Measurements from ENCODE around the gene BCL2L13.
A peak's percentile ranks its signal among the peaks of the same experiment; 100 is the strongest.
"Not testable (repeated sequence)": the region's sequence is repeated elsewhere in the genome, so short reads cannot be mapped to it uniquely, and the experiment has no call there.

BCL2L13 gene

GRCh38 chr22:17764852-17765251, 126.3 kb downstream of the BCL2L13 start:
- DNase-seq = not testable (repeated sequence)

DNA sequence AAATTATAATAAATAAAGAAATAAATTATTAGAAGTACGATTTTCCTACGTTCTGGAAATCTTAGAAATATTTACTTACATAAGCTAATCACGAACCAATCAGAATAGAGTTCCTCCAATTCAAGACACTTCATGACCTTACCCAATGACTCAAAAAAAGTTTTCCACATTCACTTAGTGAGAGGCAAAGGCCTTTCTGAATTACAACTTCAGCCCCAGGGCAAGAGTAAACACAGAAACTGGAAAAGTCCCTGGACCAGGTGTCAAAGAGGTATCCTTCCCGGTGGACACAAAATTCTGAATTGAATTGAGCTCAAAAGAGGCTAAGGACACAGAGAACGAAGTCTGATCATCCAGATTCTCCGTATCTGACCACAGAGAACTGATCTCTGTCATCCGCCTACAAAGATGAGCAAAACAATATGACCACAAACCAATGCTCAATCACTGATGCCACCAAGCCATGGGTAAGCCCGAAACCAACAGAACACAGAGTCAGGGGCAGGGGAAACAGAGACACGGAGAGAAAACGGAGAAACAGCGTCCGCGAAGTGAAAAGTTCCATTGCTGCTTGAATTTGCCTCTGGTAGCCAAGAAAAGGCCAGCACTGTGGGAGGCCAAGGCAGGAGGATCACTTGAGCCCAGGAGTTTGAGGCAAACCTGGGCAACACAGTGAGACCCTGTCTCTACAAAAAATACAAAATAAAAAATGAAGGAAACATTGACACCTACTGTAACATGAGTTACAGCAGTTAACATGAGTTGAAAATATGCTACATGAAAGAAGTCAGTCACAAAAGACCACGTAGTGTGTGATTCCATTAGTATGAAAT, 128.9 kb downstream of the BCL2L13 start:
- DNase-seq = no peak

DNA sequence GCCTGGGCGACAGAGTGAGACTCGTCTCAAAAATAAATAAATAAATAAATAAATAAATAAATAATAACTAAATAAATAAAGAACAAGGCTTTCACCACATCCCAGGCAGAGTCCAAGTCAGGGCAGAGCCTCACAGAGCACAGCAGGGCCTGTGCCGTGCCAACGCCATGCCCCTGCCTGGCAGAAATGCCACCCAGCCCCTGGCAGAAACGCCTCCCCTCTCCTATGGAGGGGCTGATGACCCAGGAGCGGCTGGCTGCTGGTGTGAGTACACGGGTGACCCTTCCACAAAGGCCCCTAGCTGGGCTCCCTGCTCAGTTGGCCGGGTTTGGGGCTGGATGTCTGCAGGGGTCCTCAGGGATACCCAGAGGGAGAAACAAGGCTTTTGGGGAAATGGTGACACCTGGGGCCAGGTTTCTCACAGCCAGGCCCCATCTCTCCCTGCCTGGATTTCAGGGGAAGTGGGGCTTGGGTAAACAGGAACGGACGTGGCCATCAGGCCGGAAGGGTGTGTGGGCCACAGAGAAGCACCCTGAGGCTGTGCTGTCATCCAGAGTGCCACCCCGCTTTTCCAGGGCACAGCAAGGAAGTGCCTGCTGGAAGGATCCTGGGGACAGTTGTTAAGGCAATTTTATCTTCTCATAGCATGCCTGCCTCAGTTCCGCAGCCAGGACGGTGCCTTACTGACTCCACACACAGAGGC, 130.6 kb downstream of the BCL2L13 start:
- no peak for DNase-seq

DNA sequence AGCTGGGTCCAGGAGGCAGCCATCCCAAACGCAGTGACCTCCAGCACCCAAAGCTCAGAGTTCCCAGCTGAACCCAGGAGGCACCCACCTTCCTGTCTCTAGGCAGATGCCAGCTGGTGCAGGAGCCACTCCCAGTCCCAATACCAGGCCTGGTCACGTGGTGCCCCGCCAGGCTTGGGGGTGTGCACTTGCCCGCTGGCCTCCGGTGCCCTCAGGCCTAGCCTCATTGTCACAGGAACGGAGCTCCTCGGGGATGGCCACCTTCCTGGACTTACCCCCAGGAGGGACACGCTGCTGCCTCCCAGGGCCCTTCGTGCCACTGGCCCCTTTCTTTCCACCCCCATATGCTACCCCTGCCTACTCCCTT, 131.1 kb downstream of the BCL2L13 start:
- no peak for DNase-seq

DNA sequence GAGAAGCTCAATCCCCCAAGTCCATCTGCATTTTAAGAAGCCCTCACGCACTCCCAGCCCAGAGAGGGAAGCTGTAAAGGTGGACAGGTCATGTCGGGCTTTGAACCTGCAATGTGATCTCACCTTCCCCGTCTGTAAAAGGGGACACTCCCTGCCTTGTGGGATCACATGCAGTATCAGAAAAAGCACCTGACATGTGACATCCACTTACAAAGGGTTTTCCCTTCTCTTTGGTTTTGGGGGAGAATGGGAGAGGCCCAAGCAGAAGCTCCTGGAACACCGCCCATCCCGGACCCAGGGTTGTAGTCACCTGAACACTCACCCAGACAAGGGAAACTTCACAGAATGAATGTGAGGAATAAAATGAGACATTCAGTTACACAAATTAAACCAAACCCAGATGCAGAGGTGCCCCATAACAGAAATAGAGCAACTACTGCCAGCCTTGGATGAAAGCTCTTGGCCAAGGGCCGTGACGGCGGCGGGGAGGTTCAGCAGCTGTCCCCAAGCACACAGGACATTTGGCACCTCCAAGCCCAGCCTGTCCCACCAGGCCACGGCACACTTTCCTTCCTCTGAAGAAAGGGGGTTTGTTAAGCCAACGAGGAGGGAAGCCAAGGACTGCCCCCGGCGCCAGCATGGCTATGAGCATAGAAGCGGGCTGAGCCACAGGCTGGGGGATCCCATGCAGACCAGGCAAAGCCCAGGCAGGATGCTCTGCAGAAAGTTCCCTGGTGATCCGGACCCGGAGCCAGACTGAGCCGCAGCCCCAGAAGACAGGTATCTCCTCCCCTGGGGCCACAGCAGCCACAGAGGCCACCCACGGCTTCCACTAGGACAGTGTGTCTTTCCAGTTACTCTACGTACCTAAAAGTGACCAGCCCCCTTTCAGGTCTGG, 131.9 kb downstream of the BCL2L13 start:
- no peak for DNase-seq

GRCh38 chr22:17772249-17772957, 133.8 kb downstream of the BCL2L13 start:
- DNase-seq = no peak

GRCh38 chr22:17772958-17773605, 134.5 kb downstream of the BCL2L13 start:
- no peak for DNase-seq

DNA sequence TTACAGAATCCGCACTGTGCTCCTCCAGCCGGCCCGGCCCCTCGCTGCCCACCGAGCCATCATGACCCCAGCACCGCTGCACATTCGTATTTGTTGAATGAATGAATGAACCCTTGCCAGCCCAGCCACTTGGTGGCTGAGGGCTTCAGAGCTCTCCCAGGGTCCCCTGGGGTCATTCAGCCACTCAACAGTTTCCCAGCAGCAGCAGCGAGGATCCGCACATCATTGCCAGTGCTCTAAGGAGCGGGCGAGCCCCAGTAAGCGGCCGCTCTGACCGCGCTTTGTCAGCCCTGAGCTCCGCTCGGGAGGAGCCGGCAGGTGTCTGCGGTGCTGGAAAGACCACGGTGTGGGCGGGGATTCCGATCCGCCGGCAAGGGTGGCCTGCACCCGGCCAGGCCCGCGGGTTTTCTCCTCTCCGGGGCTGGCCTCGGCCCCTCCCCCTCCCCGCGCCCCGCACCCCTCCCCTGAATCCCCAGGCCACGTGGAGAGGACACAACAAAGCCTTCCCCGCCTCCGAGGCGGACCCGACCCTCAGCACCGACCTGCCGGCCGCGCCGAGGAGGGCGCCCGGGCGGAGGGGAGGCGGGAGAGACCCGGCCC, 135.1 kb downstream of the BCL2L13 start:
- DNase-seq = peak; percentile 57

DNA sequence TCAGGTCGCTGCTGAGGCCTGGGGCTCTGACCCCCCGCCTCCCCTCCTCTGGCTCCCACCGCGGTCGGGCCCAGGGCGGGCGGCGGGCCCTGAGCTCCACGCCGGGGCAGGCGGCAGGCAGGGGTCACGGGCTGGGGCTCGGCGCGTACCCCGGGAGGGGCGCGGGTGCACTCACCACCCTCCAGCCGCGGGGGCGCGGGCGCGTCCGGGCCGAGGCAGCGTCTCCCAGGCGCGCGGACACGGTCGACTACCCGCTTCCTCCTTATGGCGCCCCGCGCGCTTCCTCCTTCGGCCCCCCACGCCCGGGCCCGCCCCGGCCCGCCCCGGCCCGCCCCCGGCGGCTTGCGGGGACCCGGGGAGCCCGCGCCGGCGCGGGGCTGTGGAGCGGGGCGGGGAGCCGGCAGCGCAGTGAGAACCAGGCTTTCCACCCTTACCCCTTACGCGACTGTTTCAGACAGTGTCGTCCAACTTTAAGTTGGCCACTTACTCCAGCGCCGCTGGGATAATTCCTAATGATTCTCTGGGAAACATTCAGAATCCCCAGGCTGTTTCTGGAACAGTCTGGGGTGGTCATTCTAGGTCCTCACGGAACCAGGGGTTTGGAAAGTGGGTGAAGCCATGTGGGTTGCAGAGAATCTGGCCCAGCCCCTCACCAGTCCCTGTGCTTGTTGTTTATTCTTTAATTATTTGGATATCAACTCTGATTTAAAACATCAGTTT, 135.8 kb downstream of the BCL2L13 start, which contains the start of gene BID:
TSS of gene BID (minus strand) at position 264 of the 720 bp plus-strand sequence. CDS start 24,353 bp downstream, outside the sequence.
- DNase-seq = peak; percentile 45

DNA sequence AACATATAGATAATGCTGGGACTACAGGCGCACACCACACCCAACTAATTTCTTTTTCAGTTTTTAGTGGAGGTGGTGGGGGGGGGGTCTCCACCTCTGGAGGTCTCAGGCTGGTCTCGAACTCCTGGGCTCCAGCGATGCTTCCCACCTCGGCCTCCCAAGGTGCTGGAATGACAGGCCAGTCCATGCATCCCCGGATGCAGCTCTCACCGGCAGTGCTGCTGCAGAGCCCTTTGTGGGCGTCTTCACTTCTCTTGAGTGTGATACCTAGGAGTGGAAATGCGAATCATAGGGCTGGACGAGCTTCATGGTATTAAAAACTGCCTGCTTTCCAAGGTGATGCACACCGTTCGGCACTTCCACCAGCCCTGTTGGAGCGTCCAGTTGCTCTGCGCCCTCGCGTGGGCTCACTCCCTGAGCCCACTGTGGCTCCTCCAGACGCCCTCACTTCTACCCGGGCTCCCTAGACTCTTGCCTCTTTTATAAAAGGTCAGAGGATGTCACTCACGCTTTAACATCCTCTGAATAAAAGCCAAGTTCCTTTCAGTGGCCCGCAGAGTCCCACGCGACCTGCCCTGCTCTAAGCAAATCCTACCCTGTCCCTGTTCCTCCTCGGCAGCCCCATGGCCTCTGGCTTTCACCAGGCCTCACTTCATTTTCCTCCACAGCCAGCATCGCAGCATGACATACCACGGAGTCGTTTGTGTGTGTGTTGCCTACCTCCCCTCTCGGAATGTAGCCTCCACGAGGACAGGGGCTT, 136.5 kb downstream of the BCL2L13 start:
- DNase-seq = no peak

DNA sequence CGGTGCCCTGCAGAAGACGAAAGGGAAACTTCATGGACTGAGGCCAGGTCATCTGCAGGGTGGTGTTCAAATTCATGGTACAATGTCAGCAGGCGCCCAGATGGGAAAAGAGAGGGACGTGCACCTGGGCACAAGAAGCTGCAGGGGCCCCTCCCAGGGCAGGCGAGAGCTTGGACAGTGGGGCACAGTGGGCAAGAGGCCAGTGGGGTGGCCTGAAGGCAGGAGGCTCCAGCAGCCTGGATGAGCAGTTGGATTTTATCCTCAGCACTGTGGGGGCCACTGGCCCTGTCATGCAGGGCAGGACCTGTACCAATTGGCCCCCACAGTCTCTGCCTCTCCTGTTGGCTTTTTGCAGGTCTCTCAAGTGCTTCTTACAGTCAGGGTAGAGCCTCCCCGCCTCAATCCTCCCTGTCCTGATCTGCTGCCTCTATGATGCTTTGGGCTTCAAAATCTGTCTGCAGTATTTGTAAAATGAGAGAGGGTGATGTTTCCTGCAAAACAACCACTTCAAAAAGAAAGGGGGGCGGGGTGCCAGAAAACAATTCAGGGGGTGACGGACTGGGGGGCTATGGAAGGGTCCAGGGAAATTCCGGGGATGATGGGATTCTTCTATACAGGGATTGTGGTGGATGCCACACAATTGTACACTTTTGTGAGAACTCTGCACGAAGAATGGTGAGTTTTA, 137.4 kb downstream of the BCL2L13 start:
- DNase-seq = no peak

- DNase-seq = peak; percentile 48
Measured at GRCh38 chr22:17777005-17777716, 138.6 kb downstream of the BCL2L13 start.

GRCh38 chr22:17777717-17778044, 139.1 kb downstream of the BCL2L13 start:
- no peak for DNase-seq

DNA sequence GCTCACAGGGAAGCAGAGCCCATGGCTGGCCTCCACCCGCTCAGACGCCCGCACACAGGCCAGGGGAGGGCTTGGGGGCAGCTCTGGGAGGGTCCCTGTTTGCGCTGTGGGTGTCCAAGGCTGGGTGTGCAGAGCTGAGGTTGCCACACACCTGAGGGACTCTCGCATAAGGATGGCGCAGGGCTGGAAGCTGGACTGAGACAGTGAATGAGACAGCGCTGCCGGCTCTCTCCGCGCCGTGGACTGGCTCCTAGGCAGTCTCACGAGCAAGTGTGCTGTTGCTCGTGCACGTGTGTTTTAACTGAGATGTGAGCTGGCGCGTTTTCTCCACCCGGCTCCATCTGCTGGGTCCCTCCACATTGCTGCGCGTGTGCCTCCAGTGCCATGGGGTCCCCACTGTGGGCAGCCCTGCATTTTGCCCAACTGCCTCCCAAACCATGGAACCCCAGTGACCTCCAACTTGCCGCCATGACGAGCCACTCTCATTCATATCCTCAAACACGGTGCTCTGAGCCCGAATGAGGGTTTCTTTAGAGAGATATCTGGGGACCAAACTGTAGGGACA, 139.9 kb downstream of the BCL2L13 start:
- DNase-seq = no peak

DNA sequence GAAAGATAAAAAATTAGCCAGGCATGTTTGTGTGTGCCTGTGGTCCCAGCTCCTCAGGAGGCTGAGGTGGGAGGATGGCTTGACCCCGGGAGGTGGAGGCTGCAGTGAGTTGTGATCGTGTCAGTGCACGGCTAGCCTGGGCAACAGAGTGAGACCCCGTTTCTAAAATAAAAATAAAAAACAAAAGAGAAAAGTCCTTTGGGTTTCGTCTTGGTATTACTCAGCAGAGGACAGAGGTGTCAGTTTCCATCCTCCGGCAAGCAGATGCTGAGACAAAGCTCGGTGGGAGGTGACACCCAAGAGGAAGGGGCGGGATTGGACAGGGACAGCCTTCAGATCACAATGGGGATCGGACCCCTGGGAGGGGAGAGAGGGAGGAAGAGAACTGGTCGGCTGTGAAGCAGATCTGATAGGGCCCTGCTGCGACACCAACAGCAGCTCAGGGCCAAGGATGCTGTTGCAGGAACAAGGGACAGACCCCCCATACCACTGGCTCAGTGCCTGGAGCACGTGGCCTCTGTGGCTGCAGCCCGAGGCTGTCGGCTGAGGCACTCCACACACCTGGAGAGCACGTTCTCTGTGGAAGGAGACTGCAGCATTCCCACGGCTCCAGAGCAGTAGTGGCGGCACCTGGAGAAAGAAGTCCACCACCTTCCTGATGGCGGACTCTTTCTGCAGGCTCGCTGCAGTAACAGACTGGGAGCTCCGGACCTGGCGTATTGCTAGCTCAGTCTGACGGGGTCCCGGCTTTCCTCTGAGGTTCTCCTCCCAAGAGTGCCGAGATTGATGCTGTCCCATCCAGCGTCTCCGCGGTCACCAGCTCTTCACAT, 140.9 kb downstream of the BCL2L13 start:
- no peak for DNase-seq

GRCh38 chr22:17780116-17780740, 141.7 kb downstream of the BCL2L13 start:
- no peak for DNase-seq

Data from stimulated activated CD4-positive, alpha-beta T cell treated with anti-CD3 and anti-CD28 coated beads, Interleukin-12 subunit alpha, Interleukin-12 subunit beta, amount 100 ng/mL, for 4 hours (primary cell).